Measurements from ENCODE around the gene RSAD1.

The RSAD1 gene

DNA sequence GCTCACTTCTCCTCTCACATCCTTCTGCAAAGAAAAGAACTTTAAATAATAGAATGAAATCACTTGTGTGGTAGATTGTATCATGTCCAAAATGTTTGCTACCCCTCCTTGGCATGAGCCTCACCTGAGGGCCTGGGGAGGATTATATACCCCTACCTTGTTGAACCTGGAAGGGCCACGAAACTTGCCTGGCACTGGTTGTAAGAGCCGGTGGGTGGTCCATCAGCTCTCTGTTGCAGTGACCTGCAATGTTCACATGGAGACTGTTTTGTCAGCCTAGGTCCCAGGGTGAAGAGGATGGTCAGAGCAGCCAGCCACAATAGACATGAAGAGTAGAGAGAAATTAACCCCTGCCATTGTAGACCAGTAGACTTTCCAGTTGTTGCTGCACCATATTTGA is 10.2 kb downstream of the RSAD1 start:
- in situ Hi-C loops (cut with HindIII; ENCODE audit: low sequenced_read_pairs), result no loop called here

DNA sequence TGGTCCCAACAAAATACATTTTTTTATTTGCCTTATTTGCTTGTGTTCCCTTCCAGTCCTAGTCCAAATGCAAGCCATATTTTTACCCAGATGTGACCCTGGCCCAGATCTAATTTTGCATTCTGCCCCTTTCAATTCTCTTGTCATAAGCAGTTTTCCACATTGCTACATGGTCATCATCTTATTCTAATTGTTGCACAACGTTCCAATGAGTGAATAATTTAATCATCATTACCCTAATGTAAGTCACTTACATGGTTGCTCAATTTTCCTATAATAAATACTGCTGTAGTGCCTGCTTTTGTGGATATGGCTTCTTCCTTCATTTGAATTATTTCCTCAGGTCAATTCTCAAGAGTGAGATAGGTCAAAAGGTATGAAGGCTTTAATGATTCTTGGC is 12.8 kb downstream of the RSAD1 start:
- in situ Hi-C loops (cut with HindIII; ENCODE audit: low sequenced_read_pairs), result no loop called here

DNA sequence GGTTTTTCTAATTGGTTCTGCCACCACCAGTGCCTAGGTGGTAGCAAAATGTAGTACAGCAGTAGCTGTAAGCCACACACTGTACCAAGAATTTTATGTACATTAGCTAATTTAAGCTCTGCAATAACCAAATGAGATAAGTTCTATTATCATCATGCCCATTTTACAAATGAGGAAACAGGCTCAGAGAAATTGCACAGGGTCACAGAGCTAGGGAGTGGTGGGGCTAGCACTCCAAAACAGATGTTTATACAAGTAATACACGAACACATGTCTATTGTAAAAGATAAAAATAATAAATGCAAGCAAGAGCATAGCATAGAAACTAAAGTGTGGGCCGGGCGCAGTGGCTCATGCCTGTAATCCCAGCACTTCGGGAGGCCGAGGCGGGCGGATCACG is 13.6 kb downstream of the RSAD1 start:
- in situ Hi-C loops (cut with HindIII; ENCODE audit: low sequenced_read_pairs), result no loop called here

DNA sequence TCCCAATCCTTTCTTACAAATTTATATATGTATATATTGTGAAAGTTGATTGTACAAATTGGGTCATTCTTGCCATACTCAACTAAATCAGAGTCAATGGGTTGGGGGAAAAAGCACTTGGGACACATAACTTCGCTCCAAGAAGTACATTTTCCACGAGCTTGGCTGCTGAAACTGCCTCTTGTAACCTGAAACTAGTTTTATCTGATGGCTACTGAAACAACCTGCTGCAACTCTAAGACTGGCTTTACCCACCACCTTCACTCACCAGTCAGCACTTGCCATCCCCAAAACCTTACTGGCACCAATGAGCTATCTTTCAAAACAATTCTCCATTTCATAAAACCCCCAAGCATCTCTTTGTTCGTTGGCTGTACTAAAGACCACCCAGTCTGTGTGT is 15.1 kb downstream of the RSAD1 start:
- in situ Hi-C loops (cut with HindIII; ENCODE audit: low sequenced_read_pairs), result no loop called here

DNA sequence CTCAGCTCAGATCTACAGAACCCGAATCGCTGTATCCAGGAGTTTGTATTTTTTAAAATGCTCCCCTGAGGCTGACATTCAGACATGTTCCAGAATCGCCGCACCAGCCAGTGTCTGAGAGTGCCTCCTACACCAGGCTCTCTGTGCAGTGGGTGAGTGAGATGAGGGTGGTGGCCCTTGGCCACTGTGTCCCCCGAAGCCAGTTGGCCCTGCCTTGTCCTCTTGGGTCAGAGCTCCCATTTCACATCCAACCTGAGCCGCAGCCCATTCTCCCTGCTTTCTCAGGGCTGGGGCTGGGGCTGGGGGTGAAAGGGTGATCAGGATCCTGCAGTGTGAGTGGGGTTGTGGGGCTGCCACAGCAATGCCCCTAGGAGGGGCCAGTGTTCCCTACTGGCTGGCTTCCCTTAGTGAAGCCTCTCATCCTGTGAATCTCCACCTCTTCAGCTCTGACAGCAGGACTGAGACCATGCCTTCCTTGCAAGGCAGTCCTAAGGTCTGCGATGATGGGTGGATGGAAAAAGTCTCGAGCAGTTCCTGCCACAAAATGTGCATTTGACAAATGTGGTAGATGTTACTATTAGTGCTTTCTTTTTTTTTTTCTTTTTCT is 16.7 kb downstream of the RSAD1 start:
- in situ Hi-C loops (cut with HindIII; ENCODE audit: low sequenced_read_pairs), result no loop called here

DNA sequence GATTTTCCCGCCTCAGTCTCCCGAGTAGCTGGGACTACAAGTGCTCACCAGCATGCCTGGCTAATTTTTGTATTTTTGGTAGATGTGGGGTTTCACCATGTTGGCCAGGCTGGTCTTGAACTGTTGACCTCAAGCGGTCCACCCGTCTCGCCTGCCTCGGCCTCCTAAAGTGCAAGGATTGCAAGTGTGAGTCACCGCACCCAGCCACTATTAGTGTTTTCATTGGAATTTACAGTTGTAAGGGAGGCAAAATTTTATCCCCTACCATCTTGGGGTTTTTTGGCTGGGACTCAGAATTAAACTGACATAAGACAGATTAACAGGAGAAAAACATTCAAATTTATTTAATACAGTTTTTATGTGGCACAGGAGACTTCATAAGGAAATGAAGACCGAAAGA is 17.3 kb downstream of the RSAD1 start:
- in situ Hi-C loops (cut with HindIII; ENCODE audit: low sequenced_read_pairs), result no loop called here

DNA sequence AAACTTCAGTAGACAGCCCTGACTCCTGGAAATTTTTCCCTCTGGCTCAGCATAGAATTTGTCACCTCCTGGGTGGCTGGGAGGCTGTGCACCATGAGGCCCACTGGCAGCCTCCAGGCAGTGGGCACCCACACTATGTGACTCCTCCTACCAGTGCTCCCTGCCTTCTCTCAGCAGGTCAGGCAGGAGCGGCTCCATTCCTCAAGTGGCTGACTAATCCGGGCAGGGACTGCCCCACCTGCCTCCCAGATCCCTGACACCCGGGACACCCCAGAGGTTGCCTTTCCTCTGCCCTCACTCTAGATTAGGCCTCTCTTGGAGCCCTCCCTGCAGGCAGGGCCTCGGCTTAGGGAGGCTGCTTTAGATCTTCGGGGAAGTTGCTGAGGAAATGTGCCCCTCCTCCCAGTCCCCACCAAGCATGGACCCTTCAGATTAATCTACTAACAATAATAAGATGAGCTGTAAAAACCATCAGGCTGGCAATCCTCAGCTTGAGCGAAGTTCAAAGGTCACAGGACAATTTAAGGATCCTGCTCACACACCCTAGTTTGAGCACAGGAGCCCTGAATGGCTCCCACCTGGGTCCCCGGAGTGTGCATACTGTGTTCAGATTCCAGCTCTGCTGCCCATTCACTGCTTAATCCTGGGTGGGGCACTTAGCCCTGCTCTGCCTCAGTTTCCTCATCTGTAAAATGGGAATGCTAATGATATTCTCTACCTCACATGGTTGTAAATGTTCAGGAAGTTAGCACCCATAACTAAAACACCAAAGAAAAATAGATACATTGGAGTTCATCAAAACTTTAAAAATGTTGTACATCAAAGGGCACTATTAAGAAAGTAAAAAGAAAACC is 19.6 kb downstream of the RSAD1 start:
- in situ Hi-C loops (cut with HindIII; ENCODE audit: low sequenced_read_pairs), result no loop called here

DNA sequence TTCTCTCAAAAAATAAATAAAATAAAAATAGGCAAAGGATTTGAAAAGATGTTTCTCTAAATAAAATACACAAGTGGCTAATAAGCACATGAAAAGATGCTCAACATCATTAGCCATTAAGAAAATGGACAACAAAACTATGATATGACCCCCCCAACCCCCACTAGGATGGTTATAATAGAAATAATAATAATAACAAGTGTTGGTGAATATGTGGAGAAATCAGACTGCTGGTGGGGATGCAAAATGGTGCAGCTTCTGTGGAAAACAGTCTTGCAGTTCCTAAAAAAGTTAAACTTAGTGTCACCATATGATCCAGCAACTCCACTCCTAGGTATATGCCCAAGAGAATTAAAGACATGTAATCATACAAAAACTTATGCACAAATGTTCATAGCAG is 20.6 kb downstream of the RSAD1 start:
- in situ Hi-C loops (cut with HindIII; ENCODE audit: low sequenced_read_pairs), result no loop called here

DNA sequence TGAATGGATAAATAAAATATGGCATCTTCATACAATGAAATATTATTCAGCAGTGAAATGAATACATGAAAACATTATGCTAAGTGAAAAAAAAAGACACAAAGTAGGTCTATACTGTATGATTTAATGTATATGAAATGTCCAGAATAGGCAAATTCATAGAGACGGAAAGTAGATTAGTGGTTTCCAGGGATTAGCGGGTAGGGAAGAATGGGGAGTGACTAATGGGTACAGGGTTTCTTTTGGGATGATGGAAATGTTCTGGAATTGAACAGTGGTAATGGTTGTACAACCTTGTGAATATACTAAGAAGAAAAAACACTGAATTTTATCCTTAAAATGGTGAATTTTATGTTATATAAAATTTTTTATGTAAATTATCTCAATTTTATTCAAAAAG is 21.1 kb downstream of the RSAD1 start:
- in situ Hi-C loops (cut with HindIII; ENCODE audit: low sequenced_read_pairs), result no loop called here

DNA sequence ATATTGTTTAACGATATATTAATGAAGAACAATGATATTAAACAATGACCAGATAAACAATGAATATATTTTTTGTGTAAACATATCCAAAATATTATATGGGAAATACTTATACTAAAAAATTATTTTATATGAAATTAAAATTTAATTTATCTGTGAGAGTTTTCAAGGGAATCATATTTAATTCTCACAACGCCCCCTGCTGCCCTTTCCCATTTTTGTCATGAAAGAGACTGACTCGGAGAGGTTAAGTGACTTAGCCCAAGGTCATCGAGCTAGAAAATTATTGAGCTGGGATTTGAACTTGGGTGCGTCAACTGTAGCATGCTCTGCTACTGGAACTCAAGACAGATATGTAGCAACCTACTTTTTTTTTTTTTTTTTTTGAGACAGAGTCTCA is 22.4 kb downstream of the RSAD1 start:
- in situ Hi-C loops (cut with HindIII; ENCODE audit: low sequenced_read_pairs), result no loop called here

DNA sequence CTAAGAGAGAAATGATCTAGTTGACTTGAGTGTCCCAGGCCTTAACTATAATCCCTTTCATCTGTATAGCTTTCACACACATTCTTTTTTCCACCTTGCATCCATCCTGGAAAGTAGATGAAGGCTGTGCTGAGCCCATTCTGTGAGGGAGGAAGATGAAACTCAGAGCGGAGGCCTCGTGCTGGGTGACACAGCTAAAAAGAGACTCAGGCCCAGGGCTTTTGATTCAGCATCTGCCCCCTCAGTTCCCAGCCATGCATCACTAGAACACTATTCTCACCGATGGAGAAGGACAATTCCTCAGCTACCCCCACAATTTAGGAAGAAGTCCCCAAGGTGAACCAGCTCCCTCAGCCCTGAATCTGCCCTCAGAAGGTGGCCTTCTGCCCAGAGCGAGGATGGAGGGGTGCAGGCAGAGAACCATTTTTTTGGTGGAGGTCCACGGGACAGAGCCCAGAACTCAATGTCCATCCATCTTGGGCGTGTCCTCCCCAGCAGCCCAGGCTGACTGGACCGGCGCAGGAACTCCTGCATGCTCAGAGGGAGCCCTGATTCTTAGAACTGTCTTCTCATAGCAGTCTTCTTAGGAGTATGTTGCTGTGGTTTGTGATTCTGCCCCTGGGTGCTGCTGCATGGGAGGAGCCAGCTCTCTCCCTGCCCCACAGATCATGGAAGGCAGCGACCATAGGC is 23.8 kb downstream of the RSAD1 start:
- in situ Hi-C loops (cut with HindIII; ENCODE audit: low sequenced_read_pairs), result no loop called here

DNA sequence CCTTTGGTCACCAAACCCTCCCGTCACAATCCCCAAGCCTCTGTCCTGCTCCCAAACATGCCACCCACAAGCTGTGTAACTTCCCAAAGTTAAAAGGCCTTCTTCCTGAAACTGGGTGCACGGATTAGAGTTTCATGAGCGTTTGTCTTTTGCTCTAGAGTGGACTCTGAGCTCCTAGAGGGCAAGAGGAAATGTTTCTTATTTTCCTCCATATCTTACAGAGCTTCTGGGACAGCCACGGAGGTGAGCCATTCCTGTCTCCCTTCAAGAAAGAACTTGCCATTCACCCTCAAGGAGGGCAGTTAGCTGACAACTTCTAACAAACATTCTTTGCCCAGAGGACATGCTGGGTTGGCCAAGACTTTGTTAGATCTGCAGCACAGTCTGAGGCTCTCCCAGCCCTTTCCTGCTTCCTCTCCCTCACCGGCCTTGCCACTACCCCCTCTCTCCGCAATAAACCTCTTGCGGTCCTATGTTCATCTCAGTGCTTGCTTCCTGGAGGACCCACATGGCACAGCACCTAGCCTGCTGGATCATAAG is 27.0 kb downstream of the RSAD1 start:
- in situ Hi-C loops (cut with HindIII; ENCODE audit: low sequenced_read_pairs), result no loop called here

DNA sequence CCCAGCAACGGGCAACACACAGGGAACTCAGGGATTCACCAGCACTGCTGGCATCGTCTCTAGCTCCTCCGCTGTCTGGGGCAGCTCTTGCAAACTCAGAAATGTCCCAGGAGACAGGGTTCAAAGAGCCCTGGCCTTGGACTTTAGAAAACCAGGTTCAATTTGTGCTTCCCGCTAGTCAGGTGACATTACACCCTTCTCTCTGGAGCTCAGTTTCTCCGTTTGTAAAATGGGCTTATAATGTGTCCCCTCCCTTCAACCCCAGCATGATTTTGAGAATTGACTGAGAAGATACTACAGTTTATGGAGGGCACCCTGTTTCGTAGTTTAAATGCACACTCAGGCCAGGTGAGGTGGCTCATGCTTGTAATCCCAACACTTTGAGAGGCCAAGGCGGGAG is 27.6 kb downstream of the RSAD1 start:
- in situ Hi-C loops (cut with HindIII; ENCODE audit: low sequenced_read_pairs), result no loop called here

DNA sequence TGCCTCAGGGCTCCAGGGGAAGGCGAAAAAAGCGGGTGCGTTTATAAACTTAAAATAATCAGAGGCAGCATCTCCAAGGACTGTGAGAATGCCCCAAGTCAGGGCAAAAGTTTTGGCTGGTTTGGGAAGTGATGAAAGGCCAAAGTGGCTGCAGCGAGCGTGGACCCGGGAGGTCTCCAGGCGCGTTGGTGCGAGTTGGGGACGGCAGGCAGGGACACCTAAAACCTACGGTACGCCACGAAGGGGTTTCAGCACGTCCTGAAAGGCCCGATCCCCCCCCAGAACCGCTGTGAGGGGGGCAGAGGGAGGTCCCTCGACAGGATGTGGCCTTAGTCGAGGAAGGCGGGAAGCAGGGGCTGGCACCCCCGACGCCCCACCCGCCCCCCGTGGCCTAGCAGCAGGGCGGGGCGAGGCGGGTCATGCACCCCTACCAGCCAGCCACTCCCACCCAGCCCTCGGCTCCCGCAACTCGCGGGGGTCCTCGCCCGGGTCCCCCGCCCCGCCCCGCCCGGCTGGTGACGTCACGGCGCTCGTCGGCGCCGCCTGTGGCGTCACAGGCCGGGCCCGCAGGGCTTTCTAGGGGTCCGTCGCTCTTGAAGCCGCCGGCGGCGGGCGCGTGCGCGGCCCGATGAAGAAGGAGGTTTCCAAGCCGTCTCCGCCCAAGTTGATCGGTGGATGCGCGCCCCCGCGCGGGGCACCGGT is 29.4 kb downstream of the RSAD1 start, which contains the start of gene MYCBPAP:
TSS of gene MYCBPAP (plus strand) at position 569 of the 702 bp plus-strand sequence. CDS start 236 bp downstream, outside the sequence.
- in situ Hi-C loops (cut with HindIII; ENCODE audit: low sequenced_read_pairs), result no loop called here

DNA sequence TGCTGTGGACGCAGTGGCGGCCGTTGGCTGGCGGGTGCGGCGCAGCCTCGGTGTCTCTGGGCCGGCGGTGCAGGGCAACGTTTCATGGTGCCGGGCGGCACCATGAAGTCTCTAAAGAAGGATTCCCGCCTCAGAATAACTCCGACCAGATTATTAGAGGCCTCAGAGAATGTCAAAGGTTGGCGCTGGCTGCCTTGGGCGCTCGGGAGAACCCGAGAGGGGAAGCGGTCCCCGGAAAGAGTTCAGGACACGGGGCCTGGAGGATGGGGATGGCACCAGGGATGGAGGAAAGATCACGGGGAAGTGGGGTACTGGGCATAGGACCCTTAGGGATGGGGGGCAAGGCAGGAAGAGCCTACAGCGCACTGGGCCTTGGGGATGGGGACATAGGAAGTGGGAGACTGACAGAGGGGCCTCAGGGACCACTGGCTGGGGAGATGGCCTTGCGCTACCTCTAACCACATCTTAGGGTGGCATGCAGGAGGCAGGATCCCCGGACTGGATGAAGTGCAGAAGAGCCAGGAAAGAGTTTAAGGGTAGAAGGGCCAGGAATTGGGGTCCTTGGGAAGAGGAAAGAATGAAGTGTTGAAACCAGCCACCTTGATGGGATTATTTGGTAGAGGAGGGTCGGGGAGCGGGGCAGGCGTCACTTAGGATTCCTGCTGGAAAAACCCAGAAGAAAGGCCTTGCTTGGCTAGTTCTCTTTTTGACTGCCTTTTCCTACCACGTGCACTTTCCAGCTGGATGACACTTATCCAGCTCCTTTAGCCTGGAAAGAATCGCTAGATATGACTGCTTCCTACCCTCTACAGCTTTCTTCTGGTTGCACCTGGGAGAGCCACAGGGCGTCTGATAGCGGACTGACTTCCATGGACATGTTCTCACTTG is 30.2 kb downstream of the RSAD1 start:
- in situ Hi-C loops (cut with HindIII; ENCODE audit: low sequenced_read_pairs), result no loop called here

DNA sequence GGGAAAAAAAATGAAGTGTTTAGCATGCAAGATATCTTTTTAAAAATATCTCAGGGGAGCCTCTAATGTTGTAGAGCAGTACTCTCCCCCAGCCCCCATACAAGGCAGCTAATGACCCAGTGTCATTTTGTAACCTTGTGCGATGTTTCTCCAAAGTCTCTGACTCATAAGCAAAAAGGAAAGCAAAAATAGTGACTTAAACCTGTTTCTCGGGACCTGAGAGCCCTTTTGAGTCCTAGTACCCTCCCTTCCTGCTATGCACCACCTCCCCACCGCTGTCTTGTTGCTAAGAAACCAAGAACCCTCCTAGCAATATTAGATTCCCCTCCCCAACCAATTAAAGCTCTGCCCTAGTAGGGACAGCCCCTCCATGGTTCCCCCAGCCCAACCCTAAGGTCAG is 32.4 kb downstream of the RSAD1 start:
- in situ Hi-C loops (cut with HindIII; ENCODE audit: low sequenced_read_pairs), result no loop called here

DNA sequence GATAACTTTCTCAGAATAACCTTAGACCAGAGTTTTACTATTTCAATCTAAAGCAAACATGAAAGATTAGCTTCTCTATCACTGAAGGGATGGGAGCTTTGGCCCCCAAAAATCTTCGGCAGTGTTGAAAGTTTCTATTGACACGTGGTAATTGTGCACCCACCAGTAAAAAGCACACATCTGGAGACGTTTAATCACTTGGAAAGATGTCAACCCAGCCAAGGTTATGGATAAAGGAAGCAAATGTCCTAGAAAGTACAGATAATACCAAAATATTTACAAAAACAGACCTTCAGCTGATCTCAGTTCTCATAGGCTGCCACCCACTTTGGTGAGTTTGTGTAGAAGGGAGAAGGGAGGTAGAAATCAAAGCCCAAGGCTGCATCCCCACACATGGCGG is 34.8 kb downstream of the RSAD1 start:
- in situ Hi-C loops (cut with HindIII; ENCODE audit: low sequenced_read_pairs), result no loop called here

DNA sequence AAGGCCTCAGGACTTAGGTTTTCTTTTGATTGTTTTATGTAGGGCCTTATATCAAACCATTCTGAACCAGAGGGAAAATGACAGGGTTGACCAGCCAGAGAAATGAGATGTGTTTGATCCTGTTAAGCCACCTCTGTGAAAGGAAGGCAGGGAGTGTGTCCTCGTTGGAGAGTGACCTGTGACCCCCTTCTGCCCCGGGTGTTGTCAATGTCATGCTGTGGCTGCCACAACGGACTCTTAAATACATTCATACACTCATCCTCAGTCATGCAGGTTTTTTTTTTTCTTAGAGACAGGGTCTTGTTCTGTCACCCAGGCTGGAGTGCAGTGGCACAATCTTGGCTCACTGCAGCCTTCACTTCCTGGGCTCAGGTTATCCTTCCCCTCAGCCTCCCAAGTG is 35.7 kb downstream of the RSAD1 start:
- in situ Hi-C loops (cut with HindIII; ENCODE audit: low sequenced_read_pairs), result no loop called here

DNA sequence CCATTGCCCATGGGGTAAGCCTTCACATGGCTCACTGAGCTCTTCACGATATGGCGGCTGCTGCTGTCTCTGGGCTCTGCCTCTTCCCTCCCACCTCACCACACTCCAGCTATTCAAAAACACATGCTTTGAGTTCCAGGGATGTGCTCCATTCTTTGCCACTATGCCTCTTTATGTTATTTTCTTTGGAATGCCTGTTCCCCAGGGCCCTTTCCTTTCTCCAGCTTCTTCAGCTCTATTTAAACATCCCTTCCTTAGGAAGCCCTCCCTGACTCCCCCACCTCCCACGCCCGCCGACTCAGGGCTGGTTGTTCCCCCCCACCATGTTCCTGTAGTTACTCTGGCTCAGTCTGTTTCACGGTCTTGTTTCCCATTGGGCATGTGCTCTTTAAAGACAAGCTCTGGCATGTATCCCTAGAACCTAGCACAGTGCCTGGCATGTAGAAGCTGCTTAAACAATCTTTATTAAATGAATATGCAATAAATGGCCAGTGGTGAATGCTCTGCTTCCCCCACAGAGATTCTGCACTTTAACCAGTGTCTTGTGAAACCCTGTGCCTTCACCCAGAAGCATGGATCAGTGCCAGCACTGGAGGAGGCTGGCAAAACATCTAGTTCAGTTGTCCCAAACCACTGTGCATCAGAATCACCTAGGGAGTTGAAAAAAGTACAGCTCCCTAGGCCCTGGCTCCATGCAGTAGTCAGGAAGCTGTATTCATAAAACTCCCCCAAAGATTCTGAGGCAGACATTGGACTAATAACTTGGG is 36.5 kb downstream of the RSAD1 start:
- in situ Hi-C loops (cut with HindIII; ENCODE audit: low sequenced_read_pairs), result loop anchor here (5.0 kb wide), 1 partner anchor 112 kb away; no protein-coding TSS in a partner anchor

Measured in endothelial cell of hepatic sinusoid (primary cell).